GM19455 (cell line): Measurements from ENCODE around the gene UVRAG.
"Not testable (repeated sequence)": the region's sequence is repeated elsewhere in the genome, so short reads cannot be mapped to it uniquely, and the experiment has no call there.

Experiments used
- ATAC-seq: cut with Tn5 transposase; IDR thresholded peaks from one replicate; pipeline ENCODE4 v1.9.1; 2021; ENCODE audit not compliant: unreplicated experiment

The UVRAG gene

DNA sequence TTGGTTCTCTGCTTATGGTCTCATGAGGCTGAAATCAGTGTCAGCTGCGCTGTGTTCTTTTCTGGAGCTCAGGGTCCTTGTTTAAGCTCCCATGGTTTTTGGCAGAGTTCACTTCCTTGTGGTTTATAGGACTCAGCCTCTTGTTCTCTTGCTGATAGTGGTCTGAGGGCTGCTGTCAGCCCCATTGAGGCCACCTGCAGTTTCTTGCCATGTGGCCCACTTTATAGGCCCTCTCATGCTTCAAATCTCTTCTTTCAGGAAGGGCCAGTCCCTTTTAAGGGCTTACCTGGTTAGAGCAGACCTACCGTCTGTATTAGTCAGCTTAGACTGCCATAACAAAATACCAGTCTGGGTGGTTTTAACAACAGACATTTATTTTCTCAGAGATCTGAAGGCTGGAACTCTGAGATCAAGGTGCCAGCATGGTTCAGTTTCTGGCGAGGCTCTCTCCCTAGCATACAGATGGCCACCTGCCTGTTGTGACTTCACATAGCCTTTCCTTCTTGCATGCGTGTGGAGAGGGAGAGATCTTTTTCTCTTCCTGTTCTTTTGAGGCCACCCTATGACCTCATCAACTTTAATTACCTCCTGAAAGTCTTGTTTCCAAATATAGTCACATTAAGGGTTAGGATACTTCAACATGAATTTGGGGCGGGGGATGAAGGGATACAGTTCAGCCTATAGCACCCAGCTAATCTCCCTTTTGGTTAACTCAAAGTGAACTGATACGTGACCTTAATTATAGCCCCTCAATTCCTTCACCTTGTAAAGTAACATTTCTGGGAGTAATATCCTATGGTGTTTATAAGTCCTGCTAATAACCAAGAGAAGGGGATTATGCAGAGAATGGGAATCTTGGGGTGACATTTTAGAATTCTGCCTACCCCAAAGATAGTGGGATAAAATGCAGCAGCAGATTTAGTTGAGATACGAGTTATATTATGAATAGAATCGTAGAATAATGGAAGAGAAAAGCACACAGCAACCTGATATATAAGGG, 131.8 kb downstream of the UVRAG start:
- ATAC-seq, result no peak

DNA sequence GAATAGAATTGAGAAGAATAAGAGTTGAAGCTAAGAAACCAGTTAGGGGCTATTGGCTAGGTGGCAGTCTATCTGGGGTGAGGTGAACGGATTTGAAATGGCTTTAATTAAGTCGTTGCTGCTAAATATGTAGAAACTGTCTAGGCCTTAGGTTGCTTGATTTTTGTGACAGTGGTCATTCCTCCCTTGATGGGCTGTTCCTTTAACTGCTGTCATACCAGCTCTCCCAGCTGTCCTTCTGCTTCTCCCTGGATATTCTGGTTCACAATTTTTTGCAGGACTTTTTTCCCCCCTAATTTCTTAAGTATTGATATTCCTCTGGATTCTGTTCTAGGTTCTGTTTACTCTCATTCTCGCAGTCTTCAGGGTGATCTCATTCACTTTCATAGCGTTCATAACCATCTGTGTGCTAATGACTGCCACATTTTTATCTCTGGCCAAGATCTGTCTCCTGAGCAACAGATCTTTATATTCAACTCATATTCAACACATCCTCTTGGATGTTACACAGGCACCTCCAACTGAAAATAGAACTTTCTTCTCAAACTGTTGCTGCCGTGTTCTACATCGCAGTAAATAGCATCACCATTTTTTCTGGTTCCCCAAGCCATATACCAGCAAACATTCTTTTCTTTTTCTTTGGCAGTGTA, 134.1 kb downstream of the UVRAG start:
- no peak for ATAC-seq

DNA sequence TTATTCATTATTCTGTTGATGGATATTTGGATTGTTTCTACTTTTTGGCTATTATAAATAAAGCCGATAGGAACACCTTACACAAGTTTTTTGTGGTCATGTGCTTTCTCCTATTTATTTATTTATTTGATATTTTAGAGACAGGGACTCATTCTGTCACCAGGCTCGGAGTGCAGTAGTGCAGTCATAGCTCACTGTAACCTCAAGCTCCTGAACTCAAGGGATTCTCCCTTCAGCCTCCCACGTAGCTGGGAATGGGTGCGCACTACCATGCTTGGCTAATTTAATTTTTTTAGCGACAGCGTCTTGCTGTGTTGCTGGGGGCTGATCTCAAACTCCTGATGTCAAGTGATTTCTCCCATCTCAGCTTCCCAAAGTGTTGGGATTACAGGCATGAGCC, 135.1 kb downstream of the UVRAG start:
- no peak for ATAC-seq

DNA sequence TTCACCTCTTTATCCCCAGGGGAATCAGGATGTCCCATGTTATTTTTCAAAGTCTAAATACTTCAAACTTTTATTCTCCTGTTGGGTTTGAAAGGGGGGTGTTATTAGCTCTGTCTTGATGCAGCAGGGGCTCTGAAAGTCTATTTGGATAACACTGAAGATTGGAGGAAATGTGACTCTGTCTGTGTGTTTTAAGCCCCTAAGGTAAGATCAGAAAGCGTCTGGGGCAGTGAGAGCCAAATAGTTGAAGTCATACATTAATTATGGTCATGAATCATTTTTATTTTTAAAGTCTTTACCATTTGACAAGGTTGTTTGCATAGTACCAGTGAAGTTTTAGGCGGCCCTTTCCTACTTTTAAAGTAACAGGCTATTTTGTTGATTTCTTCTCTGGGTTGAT, 139.0 kb downstream of the UVRAG start:
- no peak for ATAC-seq

DNA sequence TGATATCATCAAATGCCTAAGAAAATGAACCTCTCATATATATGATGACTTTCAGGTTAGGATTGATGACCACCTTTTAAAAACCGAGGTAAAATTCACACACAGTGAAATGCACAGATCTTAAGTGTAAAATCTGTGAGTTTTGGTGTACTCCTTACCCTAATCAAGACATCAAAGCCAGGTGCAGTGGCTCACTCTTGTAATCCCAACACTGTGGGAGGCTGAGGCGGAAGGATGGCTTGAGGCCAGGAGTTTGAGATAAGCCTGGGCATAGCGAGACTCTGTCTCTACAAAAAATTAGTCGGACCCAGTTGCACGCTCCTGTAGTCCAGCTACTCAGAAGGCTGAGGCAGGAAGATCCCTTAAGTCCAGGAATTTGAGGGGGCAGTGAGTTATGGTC, 140.4 kb downstream of the UVRAG start:
- no peak for ATAC-seq

- ATAC-seq, result no peak
These were observed 144.5 kb downstream of the UVRAG start for GRCh38 chr11:75959540-75959939.

DNA sequence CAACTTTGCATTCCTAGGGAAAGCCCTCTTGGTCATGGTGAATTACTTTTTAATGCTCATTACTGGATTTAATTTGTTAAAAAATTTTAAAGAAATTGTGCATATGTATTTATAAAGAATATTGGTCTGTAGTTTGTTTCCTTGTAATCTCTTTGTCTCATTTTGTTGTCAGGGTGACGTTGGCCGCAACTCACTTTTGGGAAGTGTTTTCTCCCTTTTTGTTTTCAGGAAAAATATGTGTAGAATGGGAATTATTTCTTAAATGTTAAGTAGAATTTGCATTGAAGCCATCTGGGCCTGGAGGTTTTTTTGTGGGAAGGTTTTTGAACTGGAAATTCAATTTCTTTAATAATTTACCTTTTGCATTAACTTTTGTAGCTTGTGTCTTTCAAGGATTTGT, 149.1 kb downstream of the UVRAG start:
- ATAC-seq, result no peak

- no peak for ATAC-seq
These were observed 151.7 kb downstream of the UVRAG start for GRCh38 chr11:75966537-75967287.

GRCh38 chr11:75968021-75968625, 153.1 kb downstream of the UVRAG start:
- no peak for ATAC-seq

GRCh38 chr11:75969626-75970308, 154.8 kb downstream of the UVRAG start:
- no peak for ATAC-seq

GRCh38 chr11:75973710-75974109, 158.7 kb downstream of the UVRAG start:
- ATAC-seq, result not testable (repeated sequence)

DNA sequence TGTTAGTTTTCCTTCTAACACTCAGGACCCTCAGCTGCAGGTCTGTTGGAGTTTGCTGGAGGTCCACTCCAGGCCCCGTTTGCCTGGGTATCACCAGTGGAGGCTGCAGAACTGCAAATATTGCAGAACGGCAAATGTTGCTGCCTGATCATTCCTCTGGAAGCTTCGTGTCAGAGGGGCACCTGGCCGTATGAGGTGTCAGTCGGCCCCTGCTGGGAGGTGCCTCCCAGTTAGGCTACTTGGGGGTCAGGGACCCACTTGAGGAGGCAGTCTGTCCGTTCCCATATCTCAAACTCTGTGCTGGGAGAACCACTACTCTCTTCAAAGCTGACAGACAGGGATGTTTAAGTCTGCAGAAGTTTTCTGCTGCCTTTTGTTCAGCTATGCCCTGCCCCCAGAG, 164.1 kb downstream of the UVRAG start:
- ATAC-seq, result not testable (repeated sequence)

DNA sequence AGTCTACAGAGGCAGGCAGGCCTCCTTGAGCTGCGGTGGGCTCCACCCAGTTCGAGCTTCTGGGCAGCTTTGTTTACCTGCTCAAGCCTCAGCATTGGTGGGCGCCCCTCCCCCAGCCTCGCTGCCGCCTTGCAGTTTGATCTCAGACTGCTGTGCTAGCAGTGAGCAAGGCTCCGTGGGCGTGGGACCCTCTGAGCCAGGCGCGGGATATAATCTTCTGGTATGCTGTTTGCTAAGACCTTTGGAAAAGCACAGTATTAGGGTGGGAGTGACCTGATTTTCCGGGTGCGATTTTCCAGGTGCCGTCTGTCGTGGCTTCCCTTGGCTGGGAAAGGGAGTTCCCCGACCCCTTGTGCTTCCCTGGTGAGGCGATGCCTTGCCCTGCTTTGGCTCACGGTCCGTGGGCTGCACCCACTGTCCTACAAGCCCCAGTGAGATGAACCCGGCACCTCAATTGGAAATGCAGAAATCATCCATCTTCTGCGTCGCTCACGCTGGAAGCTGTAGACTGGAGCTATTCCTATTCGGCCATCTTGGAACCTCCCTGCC, 164.5 kb downstream of the UVRAG start:
- not testable (repeated sequence) for ATAC-seq

DNA sequence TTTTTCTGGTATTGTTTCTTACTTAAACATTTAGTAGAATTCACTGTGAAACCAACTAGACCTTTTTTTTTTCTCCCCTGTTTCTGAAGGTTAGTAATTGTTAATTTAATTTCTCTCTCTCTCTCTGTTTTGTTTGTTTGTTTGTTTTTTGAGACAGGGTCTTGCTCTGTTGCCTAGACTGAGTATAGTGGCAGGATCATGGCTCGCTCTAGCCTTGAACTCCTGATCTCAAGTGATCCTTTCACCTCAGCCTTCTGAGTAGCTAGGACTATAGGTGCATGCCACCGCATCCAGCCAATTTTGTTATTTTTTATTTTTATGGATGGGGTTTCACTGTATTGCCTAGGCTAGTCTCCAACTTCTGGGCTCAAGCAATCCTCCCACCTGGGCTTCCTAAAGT, 165.0 kb downstream of the UVRAG start:
- no peak for ATAC-seq

DNA sequence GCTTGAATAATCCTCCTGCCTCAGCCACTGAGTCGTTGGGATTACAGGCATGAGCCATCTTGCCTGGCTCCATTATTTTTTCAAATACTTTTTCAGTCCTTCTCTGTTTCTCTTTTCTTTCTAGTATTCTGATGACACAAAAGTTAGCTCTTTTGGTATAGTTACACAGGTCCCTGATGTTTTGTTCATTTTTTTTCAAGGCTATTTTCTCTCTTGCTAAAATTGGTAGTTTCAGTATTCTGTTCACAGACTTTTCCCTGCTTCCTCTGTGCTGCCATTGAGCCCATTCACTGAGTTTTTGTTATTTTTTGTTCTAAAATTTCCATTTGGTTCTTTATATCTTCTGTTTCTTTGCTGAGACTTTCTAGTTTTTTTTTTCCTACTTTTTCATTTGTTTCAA, 166.5 kb downstream of the UVRAG start:
- ATAC-seq, result no peak

GRCh38 chr11:75982309-75982708, 167.3 kb downstream of the UVRAG start:
- ATAC-seq, result no peak

- no peak for ATAC-seq
These were observed 172.0 kb downstream of the UVRAG start for GRCh38 chr11:75986966-75987365.

- ATAC-seq, result no peak
These were observed 178.1 kb downstream of the UVRAG start for GRCh38 chr11:75993126-75993525.

DNA sequence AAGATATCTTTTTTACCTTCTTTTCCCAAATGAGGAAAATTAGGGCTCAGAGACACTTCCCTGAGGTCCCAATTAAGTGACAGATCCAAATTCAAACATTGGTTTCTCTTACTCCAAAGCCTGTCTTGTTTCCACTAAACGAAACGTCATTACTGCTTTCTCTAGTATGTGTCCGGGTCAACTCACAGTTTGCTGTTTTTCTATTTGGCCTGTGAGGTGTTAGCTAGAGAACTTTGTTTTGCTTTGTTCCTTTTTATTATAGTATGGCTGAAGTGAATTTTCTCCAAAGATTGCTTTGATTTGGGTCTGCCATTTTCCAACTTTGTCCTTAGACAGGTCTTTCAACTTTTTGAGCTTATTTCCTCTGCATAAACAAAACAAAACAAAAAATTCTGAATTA, 179.6 kb downstream of the UVRAG start:
- ATAC-seq, result no peak
